Endothelial cell of umbilical vein (primary cell): Measurements from ENCODE around the gene ATP2B2. TPM values are rescaled to one million over a fixed set of nuclear protein-coding genes. Genes with fewer than 3 reads are reported as not detected.

Experiments used
- BruUV-seq: library from RNA; stranded (reverse); fragments of 400-500 nt; replicated peaks from 2 replicates; lab custom pipeline; 2021; lab: Mats Ljungman, UMichigan
- CTCF ChIA-PET: fragments of 300-600, 350-600 bp; sonication (Branson Sonifier 250); formaldehyde crosslinking; loops from one replicate; lab custom pipeline; 2021; ENCODE audit warnings: antibody characterized with exemption, inconsistent platforms; lab: Charles Lee
- POLR2A ChIA-PET: fragments of 300-600, 350-600 bp; sonication (Branson Sonifier 250); formaldehyde crosslinking; loops from one replicate; lab custom pipeline; 2021; ENCODE audit warnings: antibody characterized with exemption, inconsistent platforms; lab: Charles Lee
- DNase-seq: peaks from one replicate; pipeline ENCODE4 v3.0.0-alpha.2; 2011; ENCODE audit warnings: low read depth, low spot score
- FAIRE-seq: peaks from 2 replicates; lab custom pipeline; 2011; peaks lifted over from hg19 to GRCh38; lab: Jason Lieb, UNC
- H2AFZ ChIP-seq: 2 replicates; pipeline ENCODE4 v1.6.0; 2012; ENCODE audit warnings: low read depth, low read length, control low read depth, inconsistent platforms
- H3K27ac ChIP-seq: 2 replicates; pipeline ENCODE4 v1.5.1; 2011; ENCODE audit warnings: low read depth, mild to moderate bottlenecking, control low read depth, low read length, moderate library complexity; ENCODE audit not compliant: insufficient read depth
- H3K27me3 ChIP-seq, 2 experiments: 2 replicates each; pipeline versions ENCODE4 v1.6.0 to v1.6.1; 2011; ENCODE audit warnings: low read length in 2 of 2, mixed read lengths in 1 of 2; ENCODE audit not compliant: control insufficient read depth in 2 of 2, insufficient read depth in 2 of 2
- H3K36me3 ChIP-seq, 2 experiments: 2 replicates in 1 of 2; 3 replicates in 1 of 2; pipeline ENCODE4 v1.5.1; 2011; ENCODE audit warnings: low read length in 2 of 2, mild to moderate bottlenecking in 1 of 2, moderate library complexity in 1 of 2; ENCODE audit not compliant: control insufficient read depth in 2 of 2, insufficient read depth in 2 of 2; ENCODE audit errors: extremely low read depth in 1 of 2
- H3K4me1 ChIP-seq: 3 replicates; pipeline ENCODE4 v1.5.1; 2011; ENCODE audit warnings: mild to moderate bottlenecking, low read length; ENCODE audit not compliant: control insufficient read depth, insufficient read depth; ENCODE audit errors: extremely low read depth
- H3K4me2 ChIP-seq: 2 replicates; pipeline ENCODE4 v1.6.1; 2011; ENCODE audit warnings: low read length, control low read depth, mixed read lengths; ENCODE audit not compliant: insufficient read depth
- H3K4me3 ChIP-seq, 3 experiments: fragments of 200-600 bp in 1 of 3; sonication (generic), shearing (Covaris generic) in 1 of 3; replicated peaks in 1 of 3; 2 replicates each; pipeline ENCODE4 v1.5.1; 2011 to 2016; ENCODE audit warnings: control low read depth in 3 of 3, low read length in 3 of 3, mild to moderate bottlenecking in 2 of 3, inconsistent platforms in 1 of 3, low read depth in 1 of 3, moderate library complexity in 1 of 3; ENCODE audit not compliant: insufficient read depth in 1 of 3
- H3K79me2 ChIP-seq: 2 replicates; pipeline ENCODE4 v1.6.0; 2012; ENCODE audit warnings: low read length, inconsistent platforms; ENCODE audit not compliant: control insufficient read depth, insufficient read depth
- H3K9ac ChIP-seq: replicated peaks from 2 replicates; pipeline ENCODE3; 2011; ENCODE audit warnings: low read length, control low read depth; ENCODE audit not compliant: insufficient read depth; ENCODE audit errors: extremely low read depth
- H3K9me1 ChIP-seq: replicated peaks from 3 replicates; pipeline ENCODE4 v1.6.0; 2011; ENCODE audit warnings: mild to moderate bottlenecking, low read length; ENCODE audit not compliant: control insufficient read depth, insufficient read depth; ENCODE audit errors: extremely low read depth
- H3K9me3 ChIP-seq: replicated peaks from 2 replicates; pipeline ENCODE4 v1.5.1; 2012; ENCODE audit warnings: low read length, inconsistent platforms; ENCODE audit not compliant: control insufficient read depth, insufficient read depth
- H4K20me1 ChIP-seq: replicated peaks from 2 replicates; pipeline ENCODE3; 2011; ENCODE audit warnings: mild to moderate bottlenecking, low read length; ENCODE audit not compliant: control insufficient read depth, insufficient read depth; ENCODE audit errors: extremely low read depth
- CTCF ChIP-seq, 2 donors: IDR thresholded peaks; 1 replicate in 1 of 2; 2 replicates in 1 of 2; pipeline ENCODE4 v1.5.1; 2011; ENCODE audit warnings: low read length in 2 of 2, mild to moderate bottlenecking in 2 of 2, moderate library complexity in 2 of 2, control low read depth in 1 of 2, inconsistent platforms in 1 of 2, low read depth in 1 of 2; ENCODE audit not compliant: insufficient read depth in 1 of 2; ENCODE audit errors: extremely low read depth in 1 of 2
- EZH2 ChIP-seq: IDR thresholded peaks from 2 replicates; pipeline ENCODE4 v1.6.1; 2012; ENCODE audit warnings: borderline replicate concordance, low read depth, mild to moderate bottlenecking, moderate library complexity, low read length, inconsistent platforms; ENCODE audit not compliant: severe bottlenecking
- FOS ChIP-seq: IDR thresholded peaks from 2 replicates; pipeline ENCODE4 v1.6.1; 2011; ENCODE audit warnings: mild to moderate bottlenecking, low read length, moderate library complexity, borderline replicate concordance; ENCODE audit not compliant: insufficient read depth
- GATA2 ChIP-seq: IDR thresholded peaks from 2 replicates; pipeline ENCODE4 v1.7.0; 2011; ENCODE audit warnings: low read depth, mild to moderate bottlenecking, moderate library complexity, mixed read lengths, low read length; ENCODE audit not compliant: insufficient read length, insufficient read depth
- JUN ChIP-seq: IDR thresholded peaks from 2 replicates; pipeline ENCODE4 v1.6.1; 2011; ENCODE audit warnings: borderline replicate concordance, low read depth; ENCODE audit not compliant: insufficient read length, insufficient read depth
- MAX ChIP-seq: IDR thresholded peaks from 2 replicates; pipeline ENCODE4 v1.6.1; 2011; ENCODE audit not compliant: insufficient read depth, insufficient read length
- MYC ChIP-seq: IDR thresholded peaks from one replicate; pipeline ENCODE4 v1.6.1; 2011; ENCODE audit warnings: mild to moderate bottlenecking, low read depth, low read length
- POLR2A ChIP-seq: IDR thresholded peaks from 2 replicates; pipeline ENCODE4 v1.6.1; 2012; ENCODE audit warnings: low read depth, mild to moderate bottlenecking, control low read depth, low read length
- POLR2AphosphoS5 ChIP-seq: IDR thresholded peaks from 2 replicates; pipeline ENCODE4 v1.6.1; 2012; ENCODE audit warnings: low read depth, mild to moderate bottlenecking, control low read depth, low read length, moderate library complexity; ENCODE audit not compliant: insufficient read depth
- dilution Hi-C: fragments of 300-500 bp; cut with MboI; formaldehyde crosslinking; loops from one replicate; pipeline ENCODE4 v1.15.0; 2019; ENCODE audit warnings: low sequenced_read_pairs; ENCODE audit not compliant: extremely low pct_ligation_motif_present
- intact Hi-C: fragments of 100-400 bp; cut with micrococcal nuclease; formaldehyde crosslinking; loops from one replicate; pipeline ENCODE4 v1.10.0; 2022
- polyA plus RNA-seq, 4 experiments: library from polyadenylated mRNA; depleted of rRNA in 3 of 4; stranded (reverse) in 3 of 4; unstranded in 1 of 4; fragments of >200 nt; gene quantifications; 2 replicates each; pipeline versions ENCODE4 v1.2.1 to v1.2.3, GENCODE V29; 2011 to 2012; ENCODE audit warnings: missing spikeins in 1 of 4
- total RNA-seq: library from RNA; stranded (reverse); gene quantifications from 2 replicates; pipeline ENCODE4 v1.2.3, GENCODE V29; 2021

The ATP2B2 gene
- total and polyA plus RNA-seq, 2 donors (not counting 3 experiments of a cell fraction or from before 2014, with no cell fraction given), result not detected

GRCh38 chr3:10339376-10339955, 165.9 kb downstream of the ATP2B2 start:
- DNase-seq (no peak), FAIRE-seq (no peak)
- H3K9me1 ChIP-seq, result no peaks in the 10 kb centered on the region
- intact Hi-C loops (no loop called here), dilution Hi-C loops (no loop called here)
- no peaks in the 10 kb centered on the region for H3K4me1 ChIP-seq
- ChIA-PET CTCF (interaction anchor here (0.6 to 1.5 kb wide), 4 partner anchors 9 to 399 kb away, joined by 3 to 4 read pairs (median 3); no protein-coding TSS in a partner anchor), POLR2A (no interaction called here)
- H3K4me3 ChIP-seq, result no peak overlapping the region
- no peaks in the 10 kb centered on the region for H3K79me2 ChIP-seq
- H4K20me1 ChIP-seq, result no peaks in the 10 kb centered on the region
- H3K9ac ChIP-seq, result no peak overlapping the region
- no peak overlapping the region for H3K27ac ChIP-seq
- H2AFZ ChIP-seq, result no peak overlapping the region
- H3K9me3 ChIP-seq, result no peaks in the 10 kb centered on the region
- TF ChIP-seq GATA2 (no peak), FOS (no peak), POLR2AphosphoS5 (no peak), JUN (no peak), EZH2 (no peak), POLR2A (no peak), CTCF (IDR thresholded peaks at IDR 0.05; ENCODE audit: extremely low read depth in 1 of 2, insufficient read depth in 1 of 2, low read depth in 1 of 2, low read length in 2 of 2) (no peak), MYC (no peak), MAX (no peak)
- BruUV-seq, result no TSS peak
- no peaks in the 10 kb centered on the region for H3K27me3 ChIP-seq
- H3K4me2 ChIP-seq, result no peak overlapping the region
- no peaks in the 10 kb centered on the region for H3K36me3 ChIP-seq
